Lower leg skin (tissue), 4 donors: ENCODE data around the gene LRP3. TPM values are rescaled to one million over a fixed set of nuclear protein-coding genes. Genes with fewer than 3 reads are reported as not detected.
A peak's percentile ranks its signal among the peaks of the same experiment; 100 is the strongest.

Source experiments
- DNase-seq, 2 donors: peaks; one replicate each; pipeline ENCODE4 v3.0.0-alpha.2; 2019; ENCODE audit warnings: low spot score in 2 of 2
- H3K4me3 ChIP-seq: fragments of 200-600 bp; sonication (generic); 2 replicates; pipeline ENCODE4 v1.5.1; 2017; ENCODE audit warnings: mild to moderate bottlenecking, low read depth; ENCODE audit not compliant: poor library complexity, severe bottlenecking
- POLR2A ChIP-seq, 2 donors: fragments of 450-650 bp; IDR thresholded peaks; one replicate each; pipeline ENCODE4 v1.6.1; 2016 to 2017; ENCODE audit warnings: antibody characterized with exemption in 2 of 2, mild to moderate bottlenecking in 1 of 2, moderate library complexity in 1 of 2
- WGBS, 2 donors: methylation state at CpG; one replicate each; pipeline ENCODE4 v1.1.5; 2018; 5-methylcytosine and 5-hydroxymethylcytosine counted together
- intact Hi-C: fragments of 100-400 bp; cut with DNase I; formaldehyde crosslinking; loops from one replicate; pipeline ENCODE4 v1.15.0; 2023; ENCODE audit warnings: low total_unique reads
- total RNA-seq, 4 donors: library from RNA; depleted of rRNA; stranded (reverse); fragments of >200 nt; gene quantifications; one replicate each; pipeline ENCODE4 v1.1.0, GENCODE V29; 2016
- TF ChIP-seq, protein P1 (sequence below), 3 donors: fragments of 450-650 bp; IDR thresholded peaks; one replicate each; pipeline ENCODE4 v1.5.1; 2016; ENCODE audit warnings: antibody characterized with exemption in 3 of 3, mild to moderate bottlenecking in 3 of 3, moderate library complexity in 2 of 3

Gene LRP3
- total RNA-seq, 4 donors from 2014 or later, result 9.4 to 27.4 (median 18.0) TPM

DNA sequence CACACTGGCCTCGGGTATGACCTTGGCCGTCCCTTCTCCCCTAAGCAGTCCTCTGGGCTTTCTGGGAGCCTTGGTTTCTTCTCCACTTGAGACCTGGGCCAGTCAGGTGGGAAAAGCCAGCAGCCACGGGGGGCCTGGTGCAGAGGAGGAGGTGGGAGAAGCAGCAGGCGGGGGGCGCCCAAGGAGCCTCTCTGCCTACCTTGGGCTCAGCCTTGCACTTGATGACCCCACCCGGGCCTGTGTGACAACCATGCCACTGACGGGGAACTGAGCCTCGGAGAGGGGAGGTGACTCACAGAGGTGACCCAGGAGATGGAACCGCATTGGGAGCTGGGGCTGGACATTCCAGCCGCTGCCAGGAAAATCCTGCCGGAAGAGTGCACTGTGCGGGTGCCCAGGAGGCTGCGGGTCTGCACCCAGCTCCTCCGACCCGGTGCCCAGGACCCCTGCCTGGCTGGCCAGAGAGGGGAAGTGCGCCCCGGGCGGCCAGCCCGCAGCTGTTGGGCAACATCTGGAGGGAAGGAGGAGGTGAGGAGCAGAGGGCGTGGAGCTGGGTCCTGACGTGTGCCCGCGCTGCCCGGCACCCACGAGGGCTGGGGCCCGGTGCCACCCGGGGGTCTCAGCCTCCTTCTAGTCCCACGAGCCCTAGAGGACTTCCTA lies 55.0 kb downstream of the LRP3 start:
- H3K4me3 ChIP-seq, result no peak overlapping the region
- DNase-seq, result no peak
- TF ChIP-seq, protein P1, sequence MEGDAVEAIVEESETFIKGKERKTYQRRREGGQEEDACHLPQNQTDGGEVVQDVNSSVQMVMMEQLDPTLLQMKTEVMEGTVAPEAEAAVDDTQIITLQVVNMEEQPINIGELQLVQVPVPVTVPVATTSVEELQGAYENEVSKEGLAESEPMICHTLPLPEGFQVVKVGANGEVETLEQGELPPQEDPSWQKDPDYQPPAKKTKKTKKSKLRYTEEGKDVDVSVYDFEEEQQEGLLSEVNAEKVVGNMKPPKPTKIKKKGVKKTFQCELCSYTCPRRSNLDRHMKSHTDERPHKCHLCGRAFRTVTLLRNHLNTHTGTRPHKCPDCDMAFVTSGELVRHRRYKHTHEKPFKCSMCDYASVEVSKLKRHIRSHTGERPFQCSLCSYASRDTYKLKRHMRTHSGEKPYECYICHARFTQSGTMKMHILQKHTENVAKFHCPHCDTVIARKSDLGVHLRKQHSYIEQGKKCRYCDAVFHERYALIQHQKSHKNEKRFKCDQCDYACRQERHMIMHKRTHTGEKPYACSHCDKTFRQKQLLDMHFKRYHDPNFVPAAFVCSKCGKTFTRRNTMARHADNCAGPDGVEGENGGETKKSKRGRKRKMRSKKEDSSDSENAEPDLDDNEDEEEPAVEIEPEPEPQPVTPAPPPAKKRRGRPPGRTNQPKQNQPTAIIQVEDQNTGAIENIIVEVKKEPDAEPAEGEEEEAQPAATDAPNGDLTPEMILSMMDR (IDR thresholded peaks at IDR 0.05), result no peak
- no peak for TF ChIP-seq POLR2A (IDR thresholded peaks at IDR 0.05)
- intact Hi-C loops, result no loop called here
- WGBS, 2 donors, result 50 to 51% methylated on average over 14 to 25 of the region's 28 CpGs

- WGBS, 2 donors, result 71 to 76% methylated on average over 3 of the region's 3 CpGs
- TF ChIP-seq, protein P1 (IDR thresholded peaks at IDR 0.05), result no peak
- TF ChIP-seq POLR2A (IDR thresholded peaks at IDR 0.05), result no peak
- H3K4me3 ChIP-seq, result no peak overlapping the region
- DNase-seq, result no peak
- intact Hi-C loops, result no loop called here
Measured at GRCh38 chr19:33249740-33250366, 55.7 kb downstream of the LRP3 start.

GRCh38 chr19:33250500-33250899 lies 56.4 kb downstream of the LRP3 start:
- WGBS, 2 donors, result 92 to 100% methylated on average over 1 of the region's 1 CpG
- intact Hi-C loops, result no loop called here
- DNase-seq, result no peak
- TF ChIP-seq, protein P1 (IDR thresholded peaks at IDR 0.05), result peak in 1 of 3 donors; percentile 5
- no peak for TF ChIP-seq POLR2A (IDR thresholded peaks at IDR 0.05)
- H3K4me3 ChIP-seq, result no peak overlapping the region

GRCh38 chr19:33251076-33251475 lies 56.9 kb downstream of the LRP3 start:
- no peak for DNase-seq
- TF ChIP-seq POLR2A (IDR thresholded peaks at IDR 0.05), result no peak
- TF ChIP-seq, protein P1 (IDR thresholded peaks at IDR 0.05), result no peak
- H3K4me3 ChIP-seq, result no peak overlapping the region
- 27 to 35% methylated on average over 8 to 12 of the region's 12 CpGs for WGBS, 2 donors
- intact Hi-C loops, result no loop called here

- 61 to 66% methylated on average over 13 to 16 of the region's 17 CpGs for WGBS, 2 donors
- no peak for DNase-seq
- TF ChIP-seq, protein P1 (IDR thresholded peaks at IDR 0.05), result no peak
- intact Hi-C loops, result no loop called here
- no peak overlapping the region for H3K4me3 ChIP-seq
Measured at GRCh38 chr19:33251526-33252090, 57.5 kb downstream of the LRP3 start.
